ENCODE measurements around the gene HOXA7. TPM values are rescaled to one million over a fixed set of nuclear protein-coding genes. Genes with fewer than 3 reads are reported as not detected.

The HOXA7 gene
- polyA plus RNA-seq, 1 experiment, result 4.4 TPM

DNA sequence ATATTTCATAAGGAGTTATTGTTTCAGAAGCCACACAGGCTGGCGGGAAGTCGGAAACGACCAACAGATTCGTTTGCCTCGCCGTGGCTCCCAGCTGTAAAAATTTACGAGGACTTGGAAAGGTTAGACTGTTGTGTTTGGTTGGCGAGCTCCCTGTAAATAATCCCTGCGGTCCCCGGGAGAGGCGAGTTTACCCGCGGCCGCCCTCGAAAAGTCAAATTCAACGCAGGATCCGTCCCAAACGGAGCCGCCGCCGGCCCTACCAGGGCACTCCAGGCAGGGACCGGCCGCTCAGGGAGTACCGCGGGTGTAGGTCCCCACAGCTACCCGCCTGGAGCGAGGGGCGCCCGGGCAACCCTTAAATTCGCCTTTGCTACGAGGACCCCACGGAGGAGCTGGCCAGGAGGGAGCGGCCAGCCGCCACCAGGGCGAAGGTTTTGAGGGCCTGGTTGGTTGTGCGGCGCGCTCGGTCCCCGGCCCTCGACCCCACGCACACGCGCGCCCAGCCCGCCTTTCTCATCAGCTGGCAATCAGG is 9.6 kb upstream of the HOXA7 start:
- ChIA-PET CTCF (interaction anchor here (1.2 to 16.1 kb wide), 7 partner anchors 10 to 890 kb away, joined by 3 to 187 read pairs (median 7); partner anchors contain the start of genes HOXA11 and HOXA5), POLR2A (interaction anchor here (0.5 to 1.0 kb wide), 4 partner anchors 12 to 931 kb away, joined by 3 to 5 read pairs (median 4); no protein-coding TSS in a partner anchor)
- no peak for DNase-seq (ENCODE audit: low read depth)
- Histone ChIP-seq H3K4me3 (ENCODE audit: low read depth, low read length) (peak overlapping the region; percentile 72), H3K36me3 (ENCODE audit: control insufficient read depth, insufficient read depth, low read length) (peaks cover 19% of the 10 kb centered on the region), H3K27me3 (ENCODE audit: control insufficient read depth, insufficient read depth, low read length) (no peaks in the 10 kb centered on the region)
- TF ChIP-seq, protein P1, sequence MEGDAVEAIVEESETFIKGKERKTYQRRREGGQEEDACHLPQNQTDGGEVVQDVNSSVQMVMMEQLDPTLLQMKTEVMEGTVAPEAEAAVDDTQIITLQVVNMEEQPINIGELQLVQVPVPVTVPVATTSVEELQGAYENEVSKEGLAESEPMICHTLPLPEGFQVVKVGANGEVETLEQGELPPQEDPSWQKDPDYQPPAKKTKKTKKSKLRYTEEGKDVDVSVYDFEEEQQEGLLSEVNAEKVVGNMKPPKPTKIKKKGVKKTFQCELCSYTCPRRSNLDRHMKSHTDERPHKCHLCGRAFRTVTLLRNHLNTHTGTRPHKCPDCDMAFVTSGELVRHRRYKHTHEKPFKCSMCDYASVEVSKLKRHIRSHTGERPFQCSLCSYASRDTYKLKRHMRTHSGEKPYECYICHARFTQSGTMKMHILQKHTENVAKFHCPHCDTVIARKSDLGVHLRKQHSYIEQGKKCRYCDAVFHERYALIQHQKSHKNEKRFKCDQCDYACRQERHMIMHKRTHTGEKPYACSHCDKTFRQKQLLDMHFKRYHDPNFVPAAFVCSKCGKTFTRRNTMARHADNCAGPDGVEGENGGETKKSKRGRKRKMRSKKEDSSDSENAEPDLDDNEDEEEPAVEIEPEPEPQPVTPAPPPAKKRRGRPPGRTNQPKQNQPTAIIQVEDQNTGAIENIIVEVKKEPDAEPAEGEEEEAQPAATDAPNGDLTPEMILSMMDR (IDR thresholded peaks at IDR 0.05; ENCODE audit: insufficient read depth, low read depth, low read length), result no peak

DNA sequence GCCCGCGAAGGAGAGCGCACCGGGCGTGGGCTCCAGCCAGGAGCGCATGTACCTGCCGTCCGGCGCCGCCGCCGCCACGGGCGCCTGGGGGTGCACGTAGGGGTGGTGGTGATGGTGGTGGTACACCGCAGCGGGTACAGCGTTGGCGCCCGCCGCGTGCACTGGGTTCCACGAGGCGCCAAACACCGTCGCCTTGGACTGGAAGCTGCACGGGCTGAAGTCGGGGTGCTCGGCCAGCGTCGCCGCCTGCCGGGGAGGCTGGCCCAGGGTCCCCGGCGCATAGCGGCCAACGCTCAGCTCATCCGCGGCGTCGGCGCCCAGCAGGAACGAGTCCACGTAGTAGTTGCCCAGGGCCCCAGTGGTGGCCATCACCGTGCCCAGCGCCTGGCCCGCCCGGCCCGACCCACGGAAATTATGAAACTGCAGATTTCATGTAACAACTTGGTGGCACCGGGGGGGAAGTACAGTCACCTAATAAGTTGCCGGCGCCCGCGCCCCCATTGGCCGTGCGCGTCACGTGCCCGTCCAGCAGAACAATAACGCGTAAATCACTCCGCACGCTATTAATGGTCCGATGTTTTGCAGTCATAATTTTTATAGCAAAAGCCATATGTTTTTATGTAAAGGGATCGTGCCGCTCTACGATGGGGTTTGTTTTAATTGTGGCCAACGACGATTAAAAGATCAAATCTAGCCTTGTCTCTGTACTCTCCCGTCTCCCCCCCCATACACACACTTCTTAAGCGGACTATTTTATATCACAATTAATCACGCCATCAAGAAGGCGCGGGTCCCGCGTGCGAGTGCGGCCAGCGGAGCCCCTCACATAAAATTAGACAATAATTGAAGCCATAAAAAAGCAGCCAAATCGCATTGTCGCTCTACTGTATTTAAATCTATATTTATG is 8.9 kb upstream of the HOXA7 start, which contains the start of gene HOXA9:
Gene HOXA9, minus strand, starts transcription at position 449 of the 907 bp plus-strand sequence. Its CDS starts 80 bp downstream, at position 369.
- Histone ChIP-seq H3K4me3 (ENCODE audit: low read depth, low read length) (peak within 1 kb of the TSS; percentile 72), H3K27me3 (ENCODE audit: control insufficient read depth, insufficient read depth, low read length) (no peaks in the 10 kb centered on the region), H3K36me3 (ENCODE audit: control insufficient read depth, insufficient read depth, low read length) (peaks cover 19% of the 10 kb centered on the region)
- TF ChIP-seq, protein P1 (IDR thresholded peaks at IDR 0.05; ENCODE audit: insufficient read depth, low read depth, low read length), result no peak
- POLR2A ChIA-PET, result interaction anchor here (0.5 to 1.0 kb wide), 5 partner anchors 13 to 966 kb away, joined by 3 to 5 read pairs (median 3); no protein-coding TSS in a partner anchor
- peak; percentile 93 for DNase-seq (ENCODE audit: low read depth)
- CTCF ChIA-PET, result interaction anchor here (1.2 to 16.1 kb wide), 6 partner anchors 10 to 31 kb away, joined by 3 to 187 read pairs (median 8); partner anchors contain the start of genes HOXA11 and HOXA5

DNA sequence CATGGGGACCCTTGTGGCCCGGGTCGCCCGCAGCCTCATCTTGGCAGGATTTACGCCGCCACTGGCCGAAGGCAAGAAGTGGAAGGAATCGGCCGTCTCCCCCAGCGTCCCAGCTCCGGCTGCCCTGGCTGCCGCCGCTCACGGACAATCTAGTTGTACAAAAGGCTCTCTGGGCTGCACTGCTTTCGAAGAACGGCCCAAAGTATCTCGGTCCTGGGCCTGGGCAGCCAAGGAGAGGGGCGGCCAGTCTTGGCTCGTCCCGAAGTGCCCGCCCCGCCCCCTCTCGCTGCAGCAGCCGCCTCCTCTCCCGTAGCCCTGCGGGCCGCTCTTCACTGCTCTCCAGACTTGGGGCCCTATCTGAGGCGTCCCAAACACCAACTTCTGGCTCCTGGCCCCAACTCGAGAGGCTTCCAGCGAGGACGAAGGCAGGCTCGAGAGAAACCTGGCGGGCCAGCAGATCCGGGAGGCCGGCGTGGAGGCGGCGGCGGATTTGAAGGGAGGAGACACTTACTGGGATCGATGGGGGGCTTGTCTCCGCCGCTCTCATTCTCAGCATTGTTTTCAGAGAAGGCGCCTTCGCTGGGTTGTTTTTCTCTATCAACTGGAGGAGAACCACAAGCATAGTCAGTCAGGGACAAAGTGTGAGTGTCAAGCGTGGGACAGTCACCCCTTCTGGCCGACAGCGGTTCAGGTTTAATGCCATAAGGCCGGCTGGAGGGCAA is 8.1 kb upstream of the HOXA7 start:
- TF ChIP-seq, protein P1 (IDR thresholded peaks at IDR 0.05; ENCODE audit: insufficient read depth, low read depth, low read length), result 0 out of 2 replicates have a peak, but pooled peaks have one; percentile 3
- peaks cover 19% of the 10 kb centered on the region for H3K36me3 ChIP-seq (ENCODE audit: control insufficient read depth, insufficient read depth, low read length)
- DNase-seq (ENCODE audit: low read depth), result no peak
- ChIA-PET CTCF (interaction anchor here (1.2 to 16.1 kb wide), 3 partner anchors 14 to 23 kb away, joined by 5 to 187 read pairs (median 8); partner anchors contain the start of gene HOXA11), POLR2A (no interaction called here)
- H3K4me3 ChIP-seq (ENCODE audit: low read depth, low read length), result peak overlapping the region; percentile 72
- H3K27me3 ChIP-seq (ENCODE audit: control insufficient read depth, insufficient read depth, low read length), result no peaks in the 10 kb centered on the region

GRCh38 chr7:27164045-27164366 is 7.5 kb upstream of the HOXA7 start:
- CTCF ChIA-PET, result interaction anchor here (1.2 to 4.0 kb wide), 2 partner anchors 13 to 15 kb away, joined by 5 to 74 read pairs; partner anchors contain the start of gene HOXA3
- TF ChIP-seq, protein P1 (IDR thresholded peaks at IDR 0.05; ENCODE audit: insufficient read depth, low read depth, low read length), result no peak
- POLR2A ChIA-PET, result no interaction called here
- no peaks in the 10 kb centered on the region for H3K27me3 ChIP-seq (ENCODE audit: control insufficient read depth, insufficient read depth, low read length)
- no peak for DNase-seq (ENCODE audit: low read depth)
- H3K4me3 ChIP-seq (ENCODE audit: low read depth, low read length), result peak overlapping the region; percentile 72
- peaks cover 17% of the 10 kb centered on the region for H3K36me3 ChIP-seq (ENCODE audit: control insufficient read depth, insufficient read depth, low read length)
